ENCODE data around the gene HIRIP3. TPM values are rescaled to one million over a fixed set of nuclear protein-coding genes. Genes with fewer than 3 reads are reported as not detected.
"Not testable (repeated sequence)": the region's sequence is repeated elsewhere in the genome, so short reads cannot be mapped to it uniquely, and the experiment has no call there.

The HIRIP3 gene
- total RNA-seq, 3 donors from 2014 or later = 43.4 to 52.5 (median 50.7) TPM

DNA sequence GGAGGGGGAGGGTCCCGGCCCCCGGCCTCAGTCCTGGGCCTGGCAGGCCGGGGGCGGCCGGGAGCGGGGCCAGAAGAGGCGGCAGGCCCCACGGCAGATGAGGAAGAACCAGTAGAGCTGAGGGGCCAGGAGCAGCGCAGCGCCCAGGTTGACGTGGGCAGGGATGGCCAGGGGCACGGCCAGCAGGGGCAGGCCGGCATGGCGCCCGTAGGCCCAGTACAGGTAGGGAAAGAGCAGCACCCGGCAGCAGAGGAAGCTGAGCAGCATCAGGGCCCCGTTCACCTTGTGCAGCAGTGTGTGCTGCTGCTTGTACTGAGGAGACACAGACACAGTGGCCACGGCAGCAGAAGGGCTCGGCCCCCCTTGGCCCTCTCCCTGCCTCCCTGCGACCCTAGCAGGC is 29.7 kb upstream of the HIRIP3 start:
- Mint-ChIP-seq H3K27me3 (ENCODE audit: low read depth) (peaks cover 43% of the 10 kb centered on the region), H3K36me3 (ENCODE audit: insufficient read depth) (no peaks in the 10 kb centered on the region), H3K4me1 (ENCODE audit: low read depth) (peaks cover 7% of the 10 kb centered on the region), H3K9me3 (no peaks in the 10 kb centered on the region), H3K4me3 (no peak overlapping the region)
- ATAC-seq (no peak), DNase-seq (no peak)

DNA sequence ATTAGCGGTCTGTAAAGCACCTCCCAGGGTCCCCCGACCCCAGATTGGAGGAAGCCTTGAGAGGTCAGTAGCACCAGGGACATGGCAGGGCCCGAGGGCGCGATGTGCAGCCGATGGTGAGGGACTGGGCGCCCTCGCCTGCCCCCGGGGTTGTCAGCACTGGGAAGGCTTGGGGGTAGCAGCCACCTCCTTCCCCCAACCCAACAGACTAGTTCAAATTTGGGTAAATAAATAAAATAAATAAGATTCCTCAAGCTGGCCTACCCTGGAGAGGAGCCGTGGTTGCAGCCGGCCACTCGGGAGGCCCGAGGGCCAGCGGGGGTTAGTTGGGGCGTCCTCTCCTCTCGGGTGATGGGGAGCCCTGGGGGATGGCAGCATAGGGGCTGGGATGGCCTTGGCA is 29.0 kb upstream of the HIRIP3 start:
- ATAC-seq (no peak), DNase-seq (no peak)
- H3K9me3 Mint-ChIP-seq = no peaks in the 10 kb centered on the region
- H3K36me3 Mint-ChIP-seq (ENCODE audit: insufficient read depth) = no peaks in the 10 kb centered on the region
- H3K4me1 Mint-ChIP-seq (ENCODE audit: low read depth) = peaks cover 5% of the 10 kb centered on the region
- no peak overlapping the region for H3K4me3 Mint-ChIP-seq
- peaks cover 36% of the 10 kb centered on the region for H3K27me3 Mint-ChIP-seq (ENCODE audit: low read depth)

GRCh38 chr16:30023586-30023985 is 28.2 kb upstream of the HIRIP3 start:
- H3K36me3 Mint-ChIP-seq (ENCODE audit: insufficient read depth) = no peaks in the 10 kb centered on the region
- H3K9me3 Mint-ChIP-seq = no peaks in the 10 kb centered on the region
- no peak for ATAC-seq
- no peak for DNase-seq
- peaks cover 27% of the 10 kb centered on the region for H3K27me3 Mint-ChIP-seq (ENCODE audit: low read depth)
- peaks cover 5% of the 10 kb centered on the region for H3K4me1 Mint-ChIP-seq (ENCODE audit: low read depth)
- H3K4me3 Mint-ChIP-seq = no peak overlapping the region

- H3K9me3 Mint-ChIP-seq = no peaks in the 10 kb centered on the region
- no peak for DNase-seq
- H3K27me3 Mint-ChIP-seq (ENCODE audit: low read depth) = peaks cover 21% of the 10 kb centered on the region
- ATAC-seq = no peak
- H3K4me3 Mint-ChIP-seq = no peak within 1 kb of the TSS
- peaks cover 5% of the 10 kb centered on the region for H3K4me1 Mint-ChIP-seq (ENCODE audit: low read depth)
- H3K36me3 Mint-ChIP-seq (ENCODE audit: insufficient read depth) = no peaks in the 10 kb centered on the region
These were observed 27.5 kb upstream of the HIRIP3 start, which contains the start of gene C16orf92 for GRCh38 chr16:30022887-30023286. C16orf92 (plus strand) TSS chr16:30023198; CDS start chr16:30023341, 143 bp downstream.

GRCh38 chr16:30018731-30019158 is 23.3 kb upstream of the HIRIP3 start:
- no peaks in the 10 kb centered on the region for H3K9me3 Mint-ChIP-seq
- no peak overlapping the region for H3K4me3 Mint-ChIP-seq
- ATAC-seq (no peak), DNase-seq (no peak)
- peaks cover 1% of the 10 kb centered on the region for H3K27me3 Mint-ChIP-seq (ENCODE audit: low read depth)
- H3K36me3 Mint-ChIP-seq (ENCODE audit: insufficient read depth) = no peaks in the 10 kb centered on the region
- peaks cover 5% of the 10 kb centered on the region for H3K4me1 Mint-ChIP-seq (ENCODE audit: low read depth)

GRCh38 chr16:30017937-30018336 is 22.5 kb upstream of the HIRIP3 start:
- DNase-seq; H3K36me3 Mint-ChIP-seq (ENCODE audit: insufficient read depth); H3K9me3 Mint-ChIP-seq; H3K4me3 Mint-ChIP-seq; ATAC-seq; H3K27me3 Mint-ChIP-seq (ENCODE audit: low read depth); H3K4me1 Mint-ChIP-seq (ENCODE audit: low read depth): not testable (repeated sequence)

GRCh38 chr16:30017277-30017656 is 21.9 kb upstream of the HIRIP3 start:
- Mint-ChIP-seq H3K9me3 (no peaks in the 10 kb centered on the region), H3K36me3 (ENCODE audit: insufficient read depth) (no peaks in the 10 kb centered on the region), H3K4me1 (ENCODE audit: low read depth) (peaks cover 5% of the 10 kb centered on the region), H3K4me3 (no peak overlapping the region), H3K27me3 (ENCODE audit: low read depth) (peaks cover 6% of the 10 kb centered on the region)
- ATAC-seq (no peak), DNase-seq (no peak)

DNA sequence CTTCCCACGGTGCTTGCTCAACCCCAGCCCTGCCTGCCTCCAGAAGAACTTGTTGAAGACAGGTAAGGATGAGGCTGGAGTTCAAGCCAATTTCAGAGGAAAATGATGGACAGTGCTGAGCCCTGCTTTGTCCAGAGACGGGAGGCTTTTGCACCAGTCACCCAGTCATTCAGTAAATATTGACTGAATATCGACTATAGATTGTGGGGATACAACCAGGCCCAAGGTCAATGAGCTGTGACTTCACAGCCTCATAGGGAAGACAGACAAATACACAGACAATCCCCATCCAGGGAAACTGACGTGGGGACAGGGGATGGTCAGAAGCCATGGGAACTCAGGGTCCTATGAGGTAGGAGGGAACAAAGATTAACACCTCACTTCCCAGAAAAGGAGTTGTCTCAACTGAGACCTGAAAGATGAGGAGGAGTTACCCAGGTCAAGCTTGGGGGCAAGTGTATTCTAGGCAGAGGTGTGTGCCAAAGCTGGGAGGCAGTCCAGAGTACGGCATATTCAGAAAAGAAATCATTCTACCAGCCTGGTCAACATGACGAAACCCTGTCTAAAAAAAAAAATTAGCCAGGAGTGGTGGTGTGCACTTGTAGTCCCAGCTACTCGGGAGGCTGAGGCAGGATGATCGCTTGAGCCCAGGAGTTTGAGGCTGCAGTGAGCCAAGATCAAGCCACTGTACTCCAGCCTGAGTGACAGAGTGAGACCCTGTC is 21.3 kb upstream of the HIRIP3 start:
- Mint-ChIP-seq H3K9me3 (no peaks in the 10 kb centered on the region), H3K27me3 (ENCODE audit: low read depth) (peaks cover 11% of the 10 kb centered on the region), H3K36me3 (ENCODE audit: insufficient read depth) (no peaks in the 10 kb centered on the region), H3K4me1 (ENCODE audit: low read depth) (peaks cover 9% of the 10 kb centered on the region), H3K4me3 (no peak overlapping the region)
- DNase-seq = no peak
- ATAC-seq = no peak

DNA sequence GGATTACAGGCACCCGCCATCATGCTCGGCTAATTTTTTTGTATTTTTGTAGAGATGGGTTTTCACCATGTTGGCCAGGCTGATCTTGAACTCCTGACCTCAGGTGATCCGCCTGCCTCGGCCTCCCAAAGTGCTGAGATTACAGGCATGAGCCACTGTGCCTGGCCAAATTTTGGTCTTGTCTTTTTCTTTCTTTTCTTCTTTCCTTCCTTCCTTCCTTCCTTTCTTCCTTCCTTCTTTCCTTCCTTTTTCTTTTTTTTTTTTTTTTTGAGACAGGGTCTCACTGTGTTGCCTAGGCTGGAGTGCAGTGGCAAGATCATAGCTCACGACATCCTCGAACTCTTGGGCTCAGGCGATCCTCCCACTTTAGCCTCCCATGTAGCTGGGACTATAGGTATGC is 20.0 kb upstream of the HIRIP3 start:
- not testable (repeated sequence) for H3K4me3 Mint-ChIP-seq; ATAC-seq; H3K36me3 Mint-ChIP-seq (ENCODE audit: insufficient read depth); H3K4me1 Mint-ChIP-seq (ENCODE audit: low read depth); DNase-seq; H3K9me3 Mint-ChIP-seq
- H3K27me3 Mint-ChIP-seq (ENCODE audit: low read depth) = peaks cover 14% of the 10 kb centered on the region

- H3K27me3 Mint-ChIP-seq (ENCODE audit: low read depth) = peaks cover 24% of the 10 kb centered on the region
- H3K4me3 Mint-ChIP-seq; H3K36me3 Mint-ChIP-seq (ENCODE audit: insufficient read depth); H3K4me1 Mint-ChIP-seq (ENCODE audit: low read depth); DNase-seq; ATAC-seq; H3K9me3 Mint-ChIP-seq: not testable (repeated sequence)
These were observed 17.2 kb upstream of the HIRIP3 start for GRCh38 chr16:30012598-30012997.

GRCh38 chr16:30011714-30012504 is 16.5 kb upstream of the HIRIP3 start:
- Mint-ChIP-seq H3K27me3 (ENCODE audit: low read depth) (peaks cover 22% of the 10 kb centered on the region), H3K36me3 (ENCODE audit: insufficient read depth) (no peaks in the 10 kb centered on the region), H3K4me3 (peak overlapping the region; percentile 78), H3K4me1 (ENCODE audit: low read depth) (peaks cover 9% of the 10 kb centered on the region), H3K9me3 (no peaks in the 10 kb centered on the region)
- no peak for DNase-seq
- ATAC-seq = no peak

GRCh38 chr16:30010844-30011713 is 15.7 kb upstream of the HIRIP3 start, which contains the start of gene DOC2A:
DOC2A (minus strand) TSS chr16:30011027; CDS start chr16:30010222, 805 bp downstream.
- ATAC-seq = peak; percentile 64 to 77
- H3K27me3 Mint-ChIP-seq (ENCODE audit: low read depth) = peaks cover 22% of the 10 kb centered on the region
- no peaks in the 10 kb centered on the region for H3K9me3 Mint-ChIP-seq
- H3K36me3 Mint-ChIP-seq (ENCODE audit: insufficient read depth) = no peaks in the 10 kb centered on the region
- peaks cover 9% of the 10 kb centered on the region for H3K4me1 Mint-ChIP-seq (ENCODE audit: low read depth)
- H3K4me3 Mint-ChIP-seq = peak within 1 kb of the TSS; percentile 78
- DNase-seq = peak; percentile 24

DNA sequence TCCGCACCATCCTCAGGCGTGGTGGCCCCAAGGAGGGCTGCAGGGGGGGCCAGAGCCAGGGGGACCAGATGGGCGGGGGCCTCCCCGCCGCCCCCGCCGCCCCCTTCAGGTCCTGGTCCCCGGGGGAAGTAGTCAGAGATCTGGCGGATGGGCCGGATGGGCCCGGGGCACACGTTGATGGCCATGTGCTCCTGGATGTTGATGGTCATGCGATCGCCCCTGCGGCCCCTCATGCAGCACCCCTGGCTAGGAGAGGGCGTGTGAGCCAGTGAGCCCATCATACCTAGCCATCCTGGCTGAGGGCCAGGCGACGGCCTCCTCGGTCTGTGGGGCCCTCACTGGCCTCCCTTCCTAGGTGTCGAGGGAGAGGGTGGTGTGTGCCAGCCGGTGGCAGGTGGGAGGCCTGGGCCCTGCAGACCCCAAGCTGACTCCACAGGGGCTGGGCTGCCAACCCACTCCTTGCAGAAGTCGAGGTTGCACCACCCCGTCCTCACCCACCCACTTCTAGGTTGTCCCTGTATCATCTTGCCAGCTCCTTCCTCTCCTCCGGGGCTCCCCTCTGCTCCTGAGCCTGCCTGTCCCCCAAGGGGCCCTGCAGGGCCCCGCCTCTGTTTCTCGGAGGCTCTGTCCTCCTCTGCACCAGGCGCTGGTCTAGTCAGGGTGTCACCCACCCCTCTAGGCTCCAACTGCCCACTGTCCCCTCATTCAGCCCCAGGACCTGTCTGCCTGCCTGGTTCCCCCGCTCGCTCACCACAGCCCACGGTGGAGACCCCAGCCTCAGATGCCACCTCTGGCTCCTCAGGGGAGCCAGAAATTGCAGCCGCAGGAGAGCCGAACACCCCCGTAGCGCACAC is 14.8 kb upstream of the HIRIP3 start:
- peak; percentile 9 to 11 for ATAC-seq

More for the DNA sequence above, 14.8 kb upstream of the HIRIP3 start:
- Mint-ChIP-seq H3K27me3 (ENCODE audit: low read depth) (peaks cover 22% of the 10 kb centered on the region), H3K4me1 (ENCODE audit: low read depth) (peaks cover 9% of the 10 kb centered on the region), H3K36me3 (ENCODE audit: insufficient read depth) (no peaks in the 10 kb centered on the region), H3K4me3 (peak overlapping the region; percentile 72), H3K9me3 (no peaks in the 10 kb centered on the region)
- DNase-seq = no peak

Measured in activated T-cell treated with anti-CD3 and anti-CD28 coated beads, Interleukin-2, amount 50 U/mL, for 4 hours (primary cell).